Activated CD8-positive, alpha-beta T cell treated with anti-CD3 and anti-CD28 coated beads for 36 hours (primary cell): ENCODE measurements around the gene PANX2. TPM values are rescaled to one million over a fixed set of nuclear protein-coding genes. Genes with fewer than 3 reads are reported as not detected.

Source experiments
- ATAC-seq: fragments of 200-7000 bp; cut with Tn5 transposase; one replicate; pipeline ENCODE4 v1.10.0; 2021; ENCODE audit warnings: mild to moderate bottlenecking, moderate library complexity
- CTCF ChIA-PET: fragments of 350-600 bp; sonication (Branson Sonifier 250); formaldehyde crosslinking; loops from one replicate; lab custom pipeline; 2021; ENCODE audit warnings: antibody characterized with exemption; lab: Charles Lee
- POLR2A ChIA-PET: fragments of 350-600 bp; sonication (Branson Sonifier 250); formaldehyde crosslinking; loops from one replicate; lab custom pipeline; 2021; ENCODE audit warnings: antibody characterized with exemption; lab: Charles Lee
- DNase-seq: peaks from one replicate; pipeline ENCODE4 v3.0.0-alpha.2; 2020
- H3K27ac Mint-ChIP-seq: one replicate; pipeline ENCODE4 v1.8.0; 2021; ENCODE audit warnings: mild to moderate bottlenecking, mixed read lengths
- H3K27me3 Mint-ChIP-seq: one replicate; pipeline ENCODE4 v1.8.0; 2021; ENCODE audit warnings: mixed read lengths
- H3K36me3 Mint-ChIP-seq: one replicate; pipeline ENCODE4 v1.8.0; 2021; ENCODE audit warnings: low read depth, mixed read lengths
- H3K4me1 Mint-ChIP-seq: one replicate; pipeline ENCODE4 v1.8.0; 2021; ENCODE audit warnings: low read depth, mixed read lengths
- H3K4me3 Mint-ChIP-seq: one replicate; pipeline ENCODE4 v1.8.0; 2021; ENCODE audit warnings: mild to moderate bottlenecking, moderate library complexity, mixed read lengths
- H3K9me3 Mint-ChIP-seq: one replicate; pipeline ENCODE4 v1.8.0; 2021; ENCODE audit warnings: mixed read lengths
- intact Hi-C: fragments of 100-400 bp; cut with micrococcal nuclease; formaldehyde crosslinking; loops from one replicate; pipeline ENCODE4 v1.10.0; 2022
- total RNA-seq, 2 experiments: library from RNA; stranded (reverse); gene quantifications; one replicate each; pipeline ENCODE4 v1.2.3, GENCODE V29; 2021
- TF ChIP-seq, protein P1 (sequence below): fragments of 200-600 bp; IDR thresholded peaks from one replicate; pipeline ENCODE4 v1.8.0; 2022; ENCODE audit warnings: antibody characterized with exemption, mild to moderate bottlenecking

PANX2 gene
- total RNA-seq, 2 experiments from 2014 or later, result 3.3 to 3.9 TPM

DNA sequence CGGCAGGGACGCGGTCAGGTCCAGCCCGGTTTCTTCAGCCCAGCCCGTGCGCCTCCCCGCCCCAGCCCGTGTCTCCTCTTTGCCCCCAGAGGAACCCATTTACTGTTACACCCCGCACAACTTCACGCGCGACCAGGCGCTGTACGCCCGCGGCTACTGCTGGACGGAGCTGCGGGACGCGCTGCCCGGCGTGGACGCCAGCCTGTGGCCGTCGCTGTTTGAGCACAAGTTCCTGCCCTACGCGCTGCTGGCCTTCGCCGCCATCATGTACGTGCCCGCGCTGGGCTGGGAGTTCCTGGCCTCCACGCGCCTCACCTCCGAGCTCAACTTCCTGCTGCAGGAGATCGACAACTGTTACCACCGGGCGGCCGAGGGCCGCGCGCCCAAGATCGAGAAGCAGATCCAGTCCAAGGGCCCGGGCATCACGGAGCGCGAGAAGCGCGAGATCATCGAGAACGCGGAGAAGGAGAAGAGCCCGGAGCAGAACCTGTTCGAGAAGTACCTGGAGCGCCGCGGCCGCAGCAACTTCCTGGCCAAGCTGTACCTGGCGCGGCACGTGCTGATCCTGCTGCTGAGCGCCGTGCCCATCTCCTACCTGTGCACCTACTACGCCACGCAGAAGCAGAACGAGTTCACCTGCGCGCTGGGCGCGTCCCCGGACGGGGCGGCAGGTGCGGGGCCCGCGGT lies 6.5 kb downstream of the PANX2 start:
- intact Hi-C loops, result no loop called here
- ChIA-PET CTCF (no interaction called here), POLR2A (no interaction called here)
- Mint-ChIP-seq H3K4me3 (no peak overlapping the region), H3K27me3 (peaks cover 12% of the 10 kb centered on the region), H3K9me3 (no peaks in the 10 kb centered on the region), H3K27ac (no peak overlapping the region), H3K36me3 (no peaks in the 10 kb centered on the region), H3K4me1 (peaks cover 2% of the 10 kb centered on the region)
- DNase-seq (no peak), ATAC-seq (no peak)
- TF ChIP-seq, protein P1, sequence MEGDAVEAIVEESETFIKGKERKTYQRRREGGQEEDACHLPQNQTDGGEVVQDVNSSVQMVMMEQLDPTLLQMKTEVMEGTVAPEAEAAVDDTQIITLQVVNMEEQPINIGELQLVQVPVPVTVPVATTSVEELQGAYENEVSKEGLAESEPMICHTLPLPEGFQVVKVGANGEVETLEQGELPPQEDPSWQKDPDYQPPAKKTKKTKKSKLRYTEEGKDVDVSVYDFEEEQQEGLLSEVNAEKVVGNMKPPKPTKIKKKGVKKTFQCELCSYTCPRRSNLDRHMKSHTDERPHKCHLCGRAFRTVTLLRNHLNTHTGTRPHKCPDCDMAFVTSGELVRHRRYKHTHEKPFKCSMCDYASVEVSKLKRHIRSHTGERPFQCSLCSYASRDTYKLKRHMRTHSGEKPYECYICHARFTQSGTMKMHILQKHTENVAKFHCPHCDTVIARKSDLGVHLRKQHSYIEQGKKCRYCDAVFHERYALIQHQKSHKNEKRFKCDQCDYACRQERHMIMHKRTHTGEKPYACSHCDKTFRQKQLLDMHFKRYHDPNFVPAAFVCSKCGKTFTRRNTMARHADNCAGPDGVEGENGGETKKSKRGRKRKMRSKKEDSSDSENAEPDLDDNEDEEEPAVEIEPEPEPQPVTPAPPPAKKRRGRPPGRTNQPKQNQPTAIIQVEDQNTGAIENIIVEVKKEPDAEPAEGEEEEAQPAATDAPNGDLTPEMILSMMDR, result no peak

DNA sequence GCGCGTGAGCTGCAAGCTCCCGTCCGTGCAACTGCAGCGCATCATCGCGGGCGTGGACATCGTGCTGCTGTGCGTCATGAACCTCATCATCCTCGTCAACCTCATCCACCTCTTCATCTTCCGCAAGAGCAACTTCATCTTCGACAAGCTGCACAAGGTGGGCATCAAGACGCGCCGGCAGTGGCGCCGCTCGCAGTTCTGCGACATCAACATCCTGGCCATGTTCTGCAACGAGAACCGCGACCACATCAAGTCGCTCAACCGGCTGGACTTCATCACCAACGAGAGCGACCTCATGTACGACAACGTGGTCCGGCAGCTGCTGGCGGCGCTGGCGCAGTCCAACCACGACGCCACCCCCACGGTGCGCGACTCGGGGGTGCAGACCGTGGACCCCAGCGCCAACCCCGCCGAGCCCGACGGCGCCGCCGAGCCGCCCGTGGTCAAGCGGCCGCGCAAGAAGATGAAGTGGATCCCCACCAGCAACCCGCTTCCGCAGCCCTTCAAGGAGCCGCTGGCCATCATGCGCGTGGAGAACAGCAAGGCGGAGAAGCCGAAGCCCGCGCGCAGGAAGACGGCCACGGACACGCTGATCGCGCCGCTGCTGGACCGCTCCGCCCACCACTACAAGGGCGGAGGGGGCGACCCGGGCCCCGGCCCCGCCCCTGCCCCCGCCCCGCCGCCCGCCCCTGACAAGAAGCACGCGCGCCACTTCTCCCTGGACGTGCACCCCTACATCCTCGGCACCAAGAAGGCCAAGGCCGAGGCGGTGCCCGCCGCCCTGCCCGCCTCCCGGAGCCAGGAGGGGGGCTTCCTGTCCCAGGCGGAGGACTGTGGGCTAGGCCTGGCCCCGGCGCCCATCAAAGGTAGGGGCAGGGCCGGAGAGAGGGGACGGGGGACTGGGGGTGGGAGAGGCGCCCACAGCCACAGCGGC lies 7.3 kb downstream of the PANX2 start:
- DNase-seq (no peak), ATAC-seq (no peak)
- Mint-ChIP-seq H3K4me3 (no peak overlapping the region), H3K4me1 (peaks cover 2% of the 10 kb centered on the region), H3K9me3 (no peaks in the 10 kb centered on the region), H3K36me3 (no peaks in the 10 kb centered on the region), H3K27me3 (peaks cover 7% of the 10 kb centered on the region), H3K27ac (no peak overlapping the region)
- POLR2A ChIA-PET, result no interaction called here
- CTCF ChIA-PET, result no interaction called here
- TF ChIP-seq, protein P1, result no peak
- intact Hi-C loops, result no loop called here

DNA sequence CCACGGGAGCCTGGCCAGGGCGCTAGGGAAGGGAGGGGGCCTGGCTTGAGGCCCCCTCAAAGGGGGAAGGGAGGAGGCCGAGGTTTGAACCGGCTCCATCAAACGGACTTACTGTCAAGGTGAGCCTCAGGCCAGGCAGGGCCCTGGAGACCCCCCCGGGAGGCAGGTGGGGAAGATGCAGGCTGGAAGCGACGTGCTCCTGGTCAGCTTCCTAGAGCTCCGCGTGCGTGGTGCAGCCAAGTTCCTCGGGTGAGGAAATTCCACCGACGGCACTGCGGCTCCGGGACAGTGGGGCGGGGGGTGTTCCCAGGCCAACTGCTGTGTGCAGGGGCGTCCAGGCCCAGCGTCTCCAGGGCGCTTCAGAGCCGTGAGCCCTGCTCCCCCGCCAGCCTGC lies 7.9 kb downstream of the PANX2 start:
- ATAC-seq (no peak), DNase-seq (no peak)
- no peaks in the 10 kb centered on the region for H3K9me3 Mint-ChIP-seq
- peaks cover 7% of the 10 kb centered on the region for H3K27me3 Mint-ChIP-seq
- no peak overlapping the region for H3K4me3 Mint-ChIP-seq
- POLR2A ChIA-PET, result no interaction called here
- no peak overlapping the region for H3K27ac Mint-ChIP-seq
- no peaks in the 10 kb centered on the region for H3K36me3 Mint-ChIP-seq
- CTCF ChIA-PET, result no interaction called here
- intact Hi-C loops, result no loop called here
- H3K4me1 Mint-ChIP-seq, result peaks cover 2% of the 10 kb centered on the region
- TF ChIP-seq, protein P1, result no peak

DNA sequence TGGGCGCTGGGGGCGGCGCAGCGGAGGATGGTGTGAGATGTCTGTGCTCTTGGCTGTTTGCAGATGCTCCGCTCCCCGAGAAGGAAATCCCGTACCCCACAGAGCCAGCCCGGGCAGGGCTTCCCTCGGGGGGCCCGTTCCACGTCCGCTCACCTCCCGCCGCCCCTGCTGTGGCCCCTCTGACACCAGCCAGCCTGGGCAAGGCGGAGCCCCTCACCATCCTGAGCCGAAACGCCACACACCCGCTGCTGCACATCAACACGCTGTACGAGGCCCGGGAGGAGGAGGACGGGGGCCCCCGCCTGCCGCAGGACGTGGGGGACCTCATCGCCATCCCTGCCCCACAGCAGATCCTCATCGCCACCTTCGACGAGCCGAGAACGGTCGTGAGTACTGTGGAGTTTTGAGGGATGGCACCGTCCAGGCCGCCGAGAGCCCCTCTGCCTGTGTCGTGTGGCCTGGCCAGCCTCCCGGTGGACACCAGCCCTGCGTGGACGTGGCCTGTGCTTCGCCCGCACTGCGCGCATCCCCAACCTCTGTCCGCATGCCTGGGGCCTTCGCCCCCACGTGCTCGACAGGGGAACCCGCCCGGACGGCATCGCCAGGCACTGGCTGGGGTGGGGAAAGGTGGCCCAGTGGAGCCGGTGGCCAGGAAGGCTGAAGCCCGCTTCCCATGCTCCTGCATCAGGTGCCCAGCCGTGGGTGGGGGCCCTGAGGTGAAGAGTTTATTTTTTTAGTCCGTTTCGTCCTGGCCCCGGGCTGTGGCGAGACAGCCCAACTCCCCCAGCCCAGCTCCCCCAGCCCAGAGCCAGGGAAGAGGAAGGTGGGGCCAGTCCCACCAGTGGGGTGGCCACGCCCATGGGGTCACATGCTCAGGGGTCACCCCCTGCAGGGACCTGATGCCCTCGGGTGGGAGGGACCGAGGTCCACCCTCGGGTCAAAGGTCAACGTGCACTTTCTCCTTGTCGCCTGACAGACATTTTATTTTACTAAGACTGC lies 8.6 kb downstream of the PANX2 start:
- H3K36me3 Mint-ChIP-seq, result no peaks in the 10 kb centered on the region
- DNase-seq, result no peak
- TF ChIP-seq, protein P1, result no peak
- H3K27me3 Mint-ChIP-seq, result peaks cover 4% of the 10 kb centered on the region
- no peak for ATAC-seq
- H3K9me3 Mint-ChIP-seq, result no peaks in the 10 kb centered on the region
- intact Hi-C loops, result no loop called here
- H3K27ac Mint-ChIP-seq, result no peak overlapping the region
- peaks cover 2% of the 10 kb centered on the region for H3K4me1 Mint-ChIP-seq
- H3K4me3 Mint-ChIP-seq, result no peak overlapping the region
- CTCF ChIA-PET, result no interaction called here
- POLR2A ChIA-PET, result no interaction called here
